Measurements from ENCODE around the gene MRPL40.

Gene MRPL40

DNA sequence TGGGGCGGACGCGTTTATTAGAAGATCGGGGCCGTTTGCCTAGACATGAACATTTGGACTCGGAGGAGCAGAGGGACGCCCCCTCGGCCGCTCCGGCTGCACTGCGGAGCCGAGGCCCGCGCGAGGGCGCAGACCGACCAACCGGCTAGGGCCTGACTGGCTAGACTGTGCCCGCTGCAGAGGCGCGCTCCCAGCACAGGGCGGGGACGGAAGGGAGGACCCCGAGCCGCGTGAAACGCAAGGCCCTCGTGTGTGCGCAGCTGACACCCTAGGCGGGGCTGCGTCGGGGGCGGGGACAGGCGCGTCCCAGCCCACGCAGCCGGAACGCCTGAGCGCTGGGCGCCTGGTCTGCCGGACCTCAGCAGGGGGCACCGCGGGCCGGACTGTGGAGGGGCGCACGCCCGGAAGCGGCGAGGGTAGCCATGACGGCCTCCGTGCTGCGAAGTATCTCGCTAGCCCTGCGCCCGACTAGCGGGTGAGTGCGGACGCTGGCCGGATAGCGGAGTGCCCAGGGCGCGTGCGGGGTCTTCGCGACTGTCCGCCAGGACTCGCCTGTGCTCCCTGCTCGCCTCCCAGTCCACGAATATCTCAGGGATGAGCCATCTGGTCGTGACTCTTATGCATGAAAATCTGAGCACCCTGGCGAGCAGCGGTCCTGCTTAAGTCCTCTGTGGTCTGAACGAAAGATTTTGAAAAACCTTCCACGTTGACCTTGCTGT is at the start of gene MRPL40:
Gene MRPL40 (plus strand): TSS at position 413 of the 719 bp plus-strand sequence. CDS start 10 bp downstream, at position 423.
- peak; percentile 93 for DNase-seq

DNA sequence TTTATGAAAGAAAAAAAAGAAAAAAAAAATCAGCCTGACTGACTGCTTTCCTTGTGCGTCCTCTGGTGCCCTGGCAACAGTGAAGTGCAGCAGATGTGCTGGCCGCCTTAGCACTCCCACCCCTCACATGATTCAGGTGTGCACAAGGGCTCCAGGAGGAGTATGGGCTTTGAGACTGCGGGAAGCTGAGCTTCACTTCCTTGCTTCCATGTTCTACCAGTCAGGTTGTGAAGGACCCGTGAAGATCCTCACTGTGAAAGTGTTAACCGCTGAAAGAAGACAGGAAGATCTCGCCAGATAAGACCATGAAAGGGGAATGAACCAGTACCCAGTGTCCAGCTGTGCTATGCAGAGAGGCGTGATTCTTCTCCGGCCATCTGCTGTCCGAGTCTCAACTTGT is 49.1 kb upstream of the MRPL40 start:
- no peak for DNase-seq

DNA sequence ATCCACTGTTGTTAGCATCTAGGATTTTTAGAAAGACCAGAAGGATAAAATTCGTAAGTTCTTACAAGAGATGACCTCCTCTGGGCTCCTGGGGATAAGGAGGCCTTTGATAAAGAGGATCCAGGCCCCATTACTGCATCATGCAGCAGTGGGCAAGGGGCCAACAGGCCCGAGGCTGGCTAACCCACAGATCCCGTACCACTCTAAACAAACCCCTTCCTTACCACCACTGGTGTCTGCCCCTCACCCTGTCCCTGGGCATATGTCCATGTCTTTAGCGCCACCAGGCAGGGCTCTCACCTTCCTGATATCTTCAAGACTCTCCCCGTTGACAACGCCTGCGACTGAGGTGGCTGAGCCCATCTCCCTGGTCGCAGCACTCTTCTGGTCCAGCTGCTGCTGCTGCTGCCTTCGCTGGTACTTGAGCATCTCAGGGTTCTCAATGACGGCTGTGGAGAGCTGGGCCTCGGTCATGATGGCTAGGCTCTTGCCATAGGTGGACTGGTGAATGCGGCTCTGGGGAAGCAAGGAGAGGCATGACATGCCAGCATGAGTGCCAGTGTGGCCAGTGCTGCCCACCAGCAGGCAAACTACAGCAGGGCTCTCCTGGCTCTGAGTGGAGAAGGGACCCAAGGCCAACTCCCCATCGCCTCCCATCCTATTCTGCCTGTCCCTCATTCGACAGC is 47.0 kb upstream of the MRPL40 start:
- no peak for DNase-seq

DNA sequence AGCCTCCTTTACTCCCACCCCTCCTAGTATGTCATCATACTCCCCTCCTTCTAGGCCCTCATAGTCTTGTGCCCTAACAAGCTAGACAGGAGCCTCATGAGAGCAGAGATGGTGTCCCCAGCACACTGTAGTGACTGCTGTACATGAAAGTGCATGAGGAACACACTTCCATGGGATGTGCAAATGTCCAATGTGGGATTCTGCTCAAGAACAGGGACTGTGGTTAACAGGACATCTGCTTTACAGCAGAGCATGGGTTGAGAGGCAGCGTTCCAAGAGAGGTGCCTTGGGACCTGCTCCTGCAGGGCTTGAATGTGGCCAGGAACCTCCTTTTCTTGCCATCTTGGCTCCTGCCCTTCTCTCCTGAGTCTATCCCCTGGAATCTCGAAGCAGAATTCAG is 46.1 kb upstream of the MRPL40 start:
- DNase-seq: no peak

DNA sequence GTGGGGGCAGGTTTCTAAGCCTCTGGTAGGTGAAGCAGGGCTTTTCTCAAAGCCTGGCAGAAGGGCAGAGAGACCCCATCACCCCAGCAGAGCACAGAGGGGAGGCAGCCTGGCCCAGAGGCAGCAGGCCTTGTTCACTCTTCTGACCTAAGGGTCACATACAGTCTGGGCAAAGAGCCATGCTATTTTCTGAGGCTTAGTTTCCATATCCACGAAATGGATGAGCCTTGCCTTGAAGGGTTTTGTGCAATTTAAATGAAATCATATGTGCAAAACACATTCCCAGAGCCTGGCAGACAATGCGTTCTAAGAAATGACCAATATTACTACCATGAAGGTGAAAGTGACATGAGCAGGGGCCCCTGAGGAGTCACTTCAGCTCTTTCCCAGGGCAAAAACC is 45.3 kb upstream of the MRPL40 start:
- no peak for DNase-seq

DNA sequence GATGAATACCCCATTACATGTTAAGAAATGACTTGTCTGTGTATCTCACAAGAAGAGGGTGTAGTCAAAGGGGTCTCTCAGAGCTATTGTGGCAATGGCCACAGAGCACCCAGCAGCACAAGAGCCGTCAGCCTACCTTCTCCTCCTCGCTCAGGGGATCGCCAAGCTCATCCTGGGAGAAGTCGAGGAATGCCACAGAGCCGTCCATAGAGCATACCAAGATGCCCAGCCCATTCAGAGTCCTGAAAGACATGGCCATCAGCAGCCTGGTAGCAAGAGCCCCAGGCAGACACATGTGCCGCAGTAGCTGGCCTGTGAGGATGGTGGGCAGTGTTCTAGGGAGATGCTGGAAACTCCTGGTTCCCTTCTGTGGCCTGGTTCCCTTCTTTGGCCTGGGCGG is 44.8 kb upstream of the MRPL40 start:
- DNase-seq: no peak

DNA sequence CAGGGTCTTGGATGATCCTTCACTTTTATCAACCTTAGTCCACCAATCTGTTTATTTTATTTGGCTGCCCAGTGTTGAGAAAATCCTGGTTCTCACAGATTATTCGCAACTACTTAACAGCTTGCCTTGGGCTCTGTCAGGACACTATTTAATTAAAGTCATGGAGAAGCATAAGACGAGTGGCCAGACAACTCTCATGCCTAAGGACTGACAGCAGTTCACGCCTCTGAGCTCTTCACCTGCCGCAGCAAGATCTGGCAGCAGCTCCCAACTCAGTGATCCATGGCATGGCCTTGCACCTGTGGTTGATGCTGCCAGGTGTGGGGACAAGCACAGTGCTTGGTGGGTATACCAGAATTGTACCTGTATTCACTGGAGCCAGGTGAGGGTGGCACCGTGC is 38.6 kb upstream of the MRPL40 start:
- no peak for DNase-seq

DNA sequence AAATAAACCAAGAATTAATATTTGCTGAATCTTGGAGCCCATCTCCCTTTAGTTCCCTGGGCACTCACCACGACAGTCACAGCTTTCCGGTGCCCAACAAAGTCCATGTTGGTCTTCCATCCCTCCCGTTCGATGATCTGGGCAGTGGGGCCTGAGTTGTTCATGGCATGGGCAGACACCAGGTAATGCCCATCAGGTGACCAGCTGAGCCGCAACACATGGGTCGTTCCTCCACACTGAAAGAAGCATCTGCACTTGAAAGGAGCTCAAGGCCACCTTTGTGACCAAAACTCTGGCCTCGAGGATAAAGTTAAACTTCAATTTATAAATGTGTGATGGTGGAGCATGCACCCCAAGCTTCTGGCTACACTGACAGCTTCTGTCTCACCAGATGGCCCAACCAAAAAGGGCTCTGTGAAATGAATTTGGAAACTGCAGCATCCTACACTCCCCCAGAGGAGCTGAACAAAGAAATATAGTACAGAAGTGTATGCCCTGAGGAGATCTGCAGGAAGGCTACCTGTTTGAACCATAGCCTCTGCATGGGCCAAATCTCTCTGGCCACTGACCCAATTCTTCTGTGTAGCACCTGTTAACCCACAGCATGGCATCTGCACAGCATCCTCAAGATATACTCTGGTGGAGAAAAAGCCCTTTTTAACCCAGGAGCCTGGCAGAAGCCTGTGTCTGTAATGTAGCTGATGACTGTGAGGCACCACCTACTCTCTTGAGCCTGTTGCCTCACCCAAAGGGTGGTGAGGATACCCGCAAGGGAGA is 37.9 kb upstream of the MRPL40 start:
- DNase-seq: no peak

DNA sequence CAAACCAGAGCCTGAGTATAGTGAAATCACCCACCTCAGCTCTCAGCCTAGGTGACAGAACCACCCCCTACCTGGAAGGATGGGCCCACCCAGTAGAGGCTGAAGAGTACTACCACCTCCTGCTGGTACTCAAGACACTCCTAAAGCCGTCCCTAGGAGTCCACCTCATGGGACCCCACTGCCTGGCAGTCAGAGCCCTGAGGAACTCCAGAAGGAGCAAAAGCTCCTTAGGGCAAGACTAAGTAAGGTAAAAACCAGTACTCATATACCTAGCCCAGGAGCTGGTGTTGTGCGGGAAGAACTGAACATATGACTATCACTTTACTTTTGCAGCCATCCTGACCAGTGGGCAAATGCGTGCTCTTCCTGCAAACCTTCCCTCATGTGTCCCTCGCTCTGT is 37.1 kb upstream of the MRPL40 start:
- DNase-seq: no peak

DNA sequence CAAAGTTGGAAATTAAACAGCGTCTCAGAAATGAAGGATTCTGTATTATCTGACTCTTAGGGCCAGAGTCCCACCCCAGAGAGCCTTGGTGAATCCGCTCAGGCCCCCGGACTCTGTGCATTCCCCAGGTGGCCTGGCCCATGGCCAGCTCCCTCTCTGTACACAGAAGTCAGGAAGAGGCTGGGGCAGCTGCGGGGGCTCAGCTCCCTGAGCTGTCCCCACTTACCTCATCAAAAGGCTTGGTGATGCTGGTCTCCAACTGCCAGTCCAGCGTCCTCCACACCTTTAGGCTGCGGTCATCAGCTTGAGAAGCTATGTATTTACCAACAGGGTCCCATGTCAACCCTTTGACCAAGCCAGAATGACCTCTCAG is 35.8 kb upstream of the MRPL40 start:
- no peak for DNase-seq

DNA sequence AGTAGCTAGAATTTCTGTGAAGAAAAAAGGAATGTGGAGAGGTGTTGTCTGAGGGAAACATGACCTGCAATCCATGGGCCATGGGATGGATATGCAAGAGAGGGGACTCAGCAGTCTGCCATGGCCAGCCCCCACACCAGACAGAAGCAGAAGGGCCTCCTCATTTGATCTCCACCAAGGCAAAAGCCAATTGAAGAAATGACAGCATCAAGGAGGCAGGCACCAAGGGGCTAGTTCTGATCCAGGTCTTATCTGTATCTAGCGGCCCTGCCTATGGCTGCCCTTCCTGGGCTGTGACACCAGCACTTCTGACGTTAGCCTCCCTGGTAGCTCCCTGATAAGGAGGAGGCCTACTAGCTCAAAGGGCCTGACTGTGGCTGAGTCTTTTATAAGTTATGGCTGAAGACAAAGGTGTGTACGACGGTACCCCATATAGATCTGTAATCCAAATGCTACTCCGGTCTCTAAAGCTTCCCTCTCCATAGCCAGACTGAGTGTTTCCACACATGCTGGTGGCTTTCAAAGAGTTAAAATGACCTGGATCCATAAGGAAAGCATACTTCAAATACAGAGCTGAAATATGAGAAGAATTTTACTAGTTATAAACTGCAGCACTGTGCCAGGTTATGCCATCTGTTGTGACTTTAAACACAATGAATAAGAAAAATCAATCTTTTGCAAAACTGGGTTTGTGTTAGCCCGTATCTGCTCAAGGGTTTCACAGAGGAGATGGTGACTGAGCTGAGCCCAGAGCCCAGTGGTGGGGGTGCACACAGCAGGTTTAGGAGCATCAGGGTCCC is 35.2 kb upstream of the MRPL40 start:
- no peak for DNase-seq

DNA sequence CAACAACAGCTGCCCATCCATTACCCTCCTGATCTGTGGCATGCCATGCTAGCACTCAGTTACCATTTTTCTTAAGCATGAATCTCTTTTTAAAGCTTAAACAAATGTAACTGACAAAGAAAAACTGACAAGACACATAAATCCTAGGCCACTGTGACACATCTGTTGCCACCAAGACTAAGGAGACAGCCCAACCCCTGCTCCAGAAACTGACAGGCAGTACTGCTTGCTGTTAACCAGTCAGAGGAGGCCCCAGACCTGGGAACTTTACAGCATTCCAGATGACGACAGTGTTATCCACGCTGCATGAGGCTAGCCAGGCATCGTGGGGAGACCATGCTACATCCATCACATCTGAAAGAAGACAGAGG is 34.6 kb upstream of the MRPL40 start:
- DNase-seq: no peak

DNA sequence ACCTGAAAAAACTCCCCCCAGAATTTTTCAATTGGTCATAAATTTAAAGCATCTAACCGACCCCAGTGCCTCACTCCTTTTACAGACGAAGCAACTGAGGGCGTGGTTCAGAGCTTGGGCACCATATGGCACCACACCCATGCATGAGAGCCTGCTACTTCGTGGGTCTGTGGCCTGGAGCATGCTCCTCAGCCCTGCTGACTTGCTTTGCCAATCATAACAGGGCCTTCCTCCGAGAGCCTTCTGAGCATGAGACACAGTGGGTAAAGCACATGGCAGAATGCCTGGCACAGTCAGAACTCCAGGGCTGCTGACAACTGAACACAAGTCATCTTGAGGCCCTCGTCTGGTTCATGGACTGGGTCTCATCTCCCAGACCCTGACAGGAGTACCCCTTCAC is 34.1 kb upstream of the MRPL40 start:
- DNase-seq: no peak

DNA sequence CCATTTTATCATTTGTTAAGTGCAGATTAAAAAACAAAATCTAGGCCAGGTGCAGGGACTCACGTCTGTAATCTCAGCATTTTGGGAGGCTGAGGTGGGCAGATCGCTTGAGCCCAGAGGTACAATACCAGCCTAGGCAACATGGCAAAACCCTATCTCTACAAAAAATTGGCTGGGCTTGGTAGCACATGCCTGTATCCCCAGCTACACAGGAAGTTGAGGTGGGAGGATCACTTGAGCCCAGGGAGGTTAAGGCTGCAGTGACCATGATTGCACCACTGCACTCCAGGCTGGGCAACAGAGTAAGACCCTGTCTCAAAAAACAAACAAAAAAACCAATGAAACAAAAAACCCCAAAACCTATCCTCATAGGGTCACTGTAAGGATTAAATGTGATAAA is 33.7 kb upstream of the MRPL40 start:
- no peak for DNase-seq

DNA sequence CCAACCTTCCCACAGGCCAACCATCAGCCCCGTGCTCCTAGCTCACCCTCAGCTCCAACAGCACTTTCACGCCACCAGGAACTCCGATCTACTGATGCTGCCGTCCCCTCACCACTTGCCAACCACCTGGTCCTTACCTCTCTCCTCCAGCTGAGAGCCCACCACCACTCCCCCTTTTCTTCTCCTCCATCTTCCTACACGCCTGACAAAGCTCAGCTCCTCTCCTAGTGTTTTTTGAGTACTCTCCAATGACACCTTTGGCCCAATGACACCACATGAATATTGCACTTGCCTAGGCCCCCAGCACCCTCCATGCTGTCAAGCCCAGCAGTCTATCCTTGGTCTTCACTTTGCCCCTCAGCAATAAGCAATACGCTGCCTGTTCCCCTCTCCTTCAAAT is 31.5 kb upstream of the MRPL40 start:
- no peak for DNase-seq

DNA sequence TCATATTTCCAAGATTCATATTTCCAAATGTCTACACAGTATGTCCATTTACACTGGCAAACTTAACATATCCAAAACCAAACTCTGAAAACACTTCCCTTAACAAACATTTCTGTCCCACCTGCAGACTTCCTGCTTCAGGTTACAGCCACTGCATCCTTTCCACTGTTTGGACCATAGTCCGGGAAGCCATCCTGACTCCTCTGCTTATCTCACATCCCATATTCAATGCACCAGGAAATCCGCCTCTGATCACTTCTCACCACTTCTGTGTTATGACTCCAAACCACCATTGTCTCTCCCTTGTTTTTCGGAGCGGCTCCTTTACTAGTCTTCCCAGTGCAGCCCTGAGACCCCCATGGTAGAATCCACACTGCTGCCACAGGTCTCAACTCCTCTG is 30.9 kb upstream of the MRPL40 start:
- DNase-seq: no peak

DNA sequence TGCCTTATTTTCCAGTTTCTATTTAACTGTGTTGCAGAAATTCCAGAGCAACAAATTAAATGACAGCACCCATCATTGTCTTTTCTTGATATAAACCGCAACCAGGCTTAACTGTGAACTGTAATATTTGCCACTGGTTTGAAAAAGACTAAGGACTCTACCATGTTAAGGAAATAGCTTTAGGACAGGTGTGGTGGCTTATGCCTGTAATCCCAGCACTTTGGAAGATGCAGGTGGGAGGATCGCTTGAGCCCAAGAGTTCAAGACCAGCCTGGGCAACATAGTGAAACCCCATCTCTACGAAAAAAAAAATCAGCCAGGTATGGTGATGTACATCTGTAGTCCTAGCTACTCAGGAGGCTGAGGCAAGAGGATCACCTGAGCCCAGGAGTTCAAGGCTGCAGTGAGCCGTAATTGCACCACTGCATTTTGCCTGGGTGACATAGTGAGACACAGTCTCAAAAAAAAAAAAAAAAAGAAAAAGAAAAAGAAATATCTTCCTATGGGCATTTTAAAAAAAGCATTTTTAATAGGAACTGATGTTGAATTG is 29.6 kb upstream of the MRPL40 start:
- DNase-seq: no peak

DNA sequence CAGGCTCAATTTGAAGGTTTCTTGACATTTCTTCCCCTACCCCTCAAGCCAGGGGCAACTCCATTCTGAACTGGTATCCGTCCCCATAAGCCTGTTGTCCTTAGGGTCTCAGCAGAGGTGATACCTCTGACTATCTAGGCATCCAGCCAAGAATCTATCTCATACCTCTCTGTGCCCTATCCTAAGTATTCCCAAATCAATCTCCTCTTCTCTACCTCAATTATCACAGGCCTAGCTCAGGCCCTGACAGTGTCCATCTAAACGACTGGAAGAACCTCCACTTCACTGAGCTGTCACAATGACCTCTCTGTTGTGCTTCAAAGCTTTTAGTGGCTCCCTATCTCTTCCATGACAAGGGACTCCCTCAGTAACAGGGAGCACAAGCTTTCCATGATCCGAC is 27.7 kb upstream of the MRPL40 start:
- no peak for DNase-seq

DNA sequence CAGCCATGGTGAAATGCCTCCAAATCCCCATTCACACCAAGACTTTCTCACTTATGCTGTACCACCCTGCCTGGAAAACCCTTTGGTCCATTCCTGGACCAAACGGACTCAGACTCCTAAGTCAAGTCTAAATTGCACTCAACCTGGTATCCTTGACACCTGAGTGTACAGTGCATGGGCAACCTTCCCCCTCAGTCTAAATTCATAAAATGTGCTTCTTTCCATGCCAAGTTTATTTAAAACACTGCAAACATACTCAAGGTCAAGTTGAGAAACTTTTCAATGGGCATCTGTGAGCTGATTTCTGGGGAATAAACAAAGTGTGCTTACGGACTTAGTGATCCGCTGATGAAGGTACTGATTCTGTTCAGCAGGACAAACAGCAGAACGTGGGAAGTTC is 27.2 kb upstream of the MRPL40 start:
- no peak for DNase-seq

DNA sequence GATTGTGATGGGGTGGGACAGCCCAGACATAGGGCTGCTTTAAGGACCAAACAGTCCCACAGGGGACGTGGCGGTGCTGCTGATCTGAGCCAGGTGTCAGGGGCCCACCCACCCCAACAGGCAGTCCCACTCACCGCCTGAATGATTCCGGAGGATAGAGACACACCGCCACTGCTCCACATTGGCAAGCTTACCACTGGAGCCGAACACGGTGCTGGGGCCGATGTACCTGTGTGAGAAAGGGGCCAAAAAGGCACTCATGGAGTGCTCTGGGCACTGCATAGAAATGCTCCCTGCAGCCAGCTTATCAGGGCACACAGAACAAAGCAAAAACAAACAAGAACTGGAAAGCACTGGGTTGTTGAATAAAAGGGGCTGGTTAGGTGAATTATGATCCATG is 26.7 kb upstream of the MRPL40 start:
- no peak for DNase-seq

DNA sequence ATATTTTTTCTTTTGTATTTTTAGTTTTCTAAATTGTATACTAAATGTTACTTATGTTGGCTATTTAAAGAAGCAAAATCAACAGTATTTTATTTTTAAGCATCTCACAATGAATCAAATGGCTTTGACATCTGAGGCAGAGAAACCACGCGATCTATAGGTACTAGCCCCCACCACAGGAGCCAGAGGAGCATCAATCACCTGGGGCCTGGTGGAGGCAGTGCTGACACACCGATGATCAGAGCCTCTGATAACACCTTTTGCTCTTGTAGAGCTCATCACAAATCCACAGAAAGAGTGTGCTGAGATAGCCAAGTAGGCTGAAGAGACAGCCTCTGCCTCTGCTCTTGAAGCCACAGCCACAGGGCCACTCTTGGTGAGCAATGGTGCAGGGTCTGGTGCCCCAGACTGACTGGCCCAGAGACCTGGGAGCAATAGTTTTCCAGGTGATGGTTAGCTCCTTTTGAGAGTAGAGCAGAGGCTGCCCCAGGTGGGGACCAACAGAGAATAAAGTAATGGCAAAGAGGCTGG is 26.0 kb upstream of the MRPL40 start:
- DNase-seq: no peak

DNA sequence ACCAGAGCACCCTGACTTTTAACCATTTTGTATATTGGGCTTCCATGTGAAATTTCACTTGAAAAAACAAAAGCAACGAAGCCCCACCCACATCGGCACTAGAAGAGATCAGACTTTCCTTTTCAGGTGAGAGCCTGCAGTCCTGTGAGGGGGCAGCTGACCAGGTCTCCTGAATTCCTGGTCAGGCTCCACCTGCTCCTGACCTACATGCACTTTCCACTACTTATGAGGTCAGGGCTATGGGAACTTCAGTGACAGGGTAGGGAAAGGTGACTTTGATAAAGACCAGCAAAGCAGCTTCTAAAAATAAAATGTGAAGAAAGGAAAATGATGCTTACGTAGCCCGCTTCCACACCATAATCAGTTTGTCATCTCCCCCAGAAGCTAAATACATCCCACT is 25.5 kb upstream of the MRPL40 start:
- no peak for DNase-seq
